Epithelial cell of proximal tubule (primary cell): Measurements from ENCODE around the gene TMEM147. TPM values are rescaled to one million over a fixed set of nuclear protein-coding genes. Genes with fewer than 3 reads are reported as not detected.

Experiments used
- DNase-seq: peaks from one replicate; pipeline ENCODE4 v3.0.0-alpha.2; 2011; ENCODE audit warnings: low read depth
- H3K4me3 ChIP-seq: 2 replicates; pipeline ENCODE4 v1.5.1; 2011; ENCODE audit warnings: low read depth, mild to moderate bottlenecking, low read length
- total RNA-seq: library from RNA; depleted of rRNA; stranded (reverse); fragments of >200 nt; gene quantifications from 2 replicates; pipeline ENCODE4 v1.2.3, GENCODE V29; 2015
- TF ChIP-seq, protein P1 (sequence below): conservative IDR thresholded peaks from 2 replicates; pipeline ENCODE4 v1.5.1; 2012; ENCODE audit warnings: low read depth, mild to moderate bottlenecking, low read length

Gene TMEM147
- total RNA-seq, 1 donor from 2014 or later, result 167 TPM

- TF ChIP-seq, protein P1, sequence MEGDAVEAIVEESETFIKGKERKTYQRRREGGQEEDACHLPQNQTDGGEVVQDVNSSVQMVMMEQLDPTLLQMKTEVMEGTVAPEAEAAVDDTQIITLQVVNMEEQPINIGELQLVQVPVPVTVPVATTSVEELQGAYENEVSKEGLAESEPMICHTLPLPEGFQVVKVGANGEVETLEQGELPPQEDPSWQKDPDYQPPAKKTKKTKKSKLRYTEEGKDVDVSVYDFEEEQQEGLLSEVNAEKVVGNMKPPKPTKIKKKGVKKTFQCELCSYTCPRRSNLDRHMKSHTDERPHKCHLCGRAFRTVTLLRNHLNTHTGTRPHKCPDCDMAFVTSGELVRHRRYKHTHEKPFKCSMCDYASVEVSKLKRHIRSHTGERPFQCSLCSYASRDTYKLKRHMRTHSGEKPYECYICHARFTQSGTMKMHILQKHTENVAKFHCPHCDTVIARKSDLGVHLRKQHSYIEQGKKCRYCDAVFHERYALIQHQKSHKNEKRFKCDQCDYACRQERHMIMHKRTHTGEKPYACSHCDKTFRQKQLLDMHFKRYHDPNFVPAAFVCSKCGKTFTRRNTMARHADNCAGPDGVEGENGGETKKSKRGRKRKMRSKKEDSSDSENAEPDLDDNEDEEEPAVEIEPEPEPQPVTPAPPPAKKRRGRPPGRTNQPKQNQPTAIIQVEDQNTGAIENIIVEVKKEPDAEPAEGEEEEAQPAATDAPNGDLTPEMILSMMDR, result no peak
- no peak for DNase-seq
- H3K4me3 ChIP-seq, result no peak overlapping the region
Measured at GRCh38 chr19:35561436-35561835, 16.0 kb downstream of the TMEM147 start.

DNA sequence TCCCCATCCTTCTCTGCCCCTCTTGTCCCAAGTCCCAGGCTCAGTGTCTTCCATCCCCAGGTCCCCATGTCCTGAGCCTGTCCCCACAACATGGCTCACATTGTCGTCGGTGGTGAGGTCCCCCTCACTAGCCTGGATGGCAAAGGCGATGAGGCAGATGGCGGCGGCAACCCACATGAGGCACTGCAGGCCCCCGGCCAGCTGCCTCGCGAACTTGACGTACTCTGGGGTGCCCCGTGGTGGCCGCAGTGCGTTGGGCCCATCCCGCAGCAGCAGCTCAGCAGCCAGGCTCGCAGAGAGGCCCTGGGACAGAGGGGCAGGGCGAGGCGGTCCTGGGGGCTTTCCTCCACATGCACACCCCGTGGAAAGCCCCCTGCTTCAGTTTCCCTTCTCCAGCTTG is 16.9 kb downstream of the TMEM147 start:
- TF ChIP-seq, protein P1, result no peak
- no peak overlapping the region for H3K4me3 ChIP-seq
- no peak for DNase-seq

GRCh38 chr19:35562776-35563175 is 17.4 kb downstream of the TMEM147 start:
- TF ChIP-seq, protein P1, result no peak

DNA sequence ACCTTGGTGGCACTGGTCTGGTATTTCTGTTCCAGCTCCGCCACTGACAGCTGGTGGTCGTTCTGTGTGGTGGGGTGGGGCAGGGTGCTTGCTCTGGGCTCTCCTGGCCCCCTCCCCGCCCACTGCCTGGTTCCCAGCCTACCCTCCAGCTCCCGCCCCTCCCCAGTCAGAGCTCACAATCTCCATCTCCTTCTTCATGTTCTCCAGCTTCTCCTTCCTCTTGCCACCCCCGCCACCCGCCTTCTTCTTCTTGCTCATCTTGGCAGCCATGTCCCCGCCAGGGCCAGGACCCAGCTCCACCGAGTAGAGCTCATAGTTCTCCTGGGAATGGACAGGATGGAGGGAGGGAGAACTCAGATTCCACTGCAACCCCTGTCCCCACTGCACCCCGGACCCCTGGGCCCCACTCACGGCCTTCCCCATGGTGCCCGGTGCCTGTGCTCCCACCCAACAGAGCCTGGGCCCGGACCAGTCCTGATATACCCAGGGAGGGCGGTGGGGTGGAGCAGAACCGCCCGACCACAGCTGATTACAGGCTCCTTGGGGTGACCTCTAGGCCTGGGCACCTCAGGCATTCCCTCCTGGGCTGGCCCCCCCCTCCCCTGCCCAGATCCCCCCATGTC is 17.9 kb downstream of the TMEM147 start, which contains the start of gene ATP4A:
Gene ATP4A, minus strand, starts transcription at position 452 of the 623 bp plus-strand sequence. Its CDS starts 29 bp downstream, at position 423.
- no peak for DNase-seq
- no peak within 1 kb of the TSS for H3K4me3 ChIP-seq
- TF ChIP-seq, protein P1, result no peak

More at GRCh38 chr19:35562776-35563175, 17.4 kb downstream of the TMEM147 start:
- DNase-seq, result no peak
- H3K4me3 ChIP-seq, result no peak overlapping the region

DNA sequence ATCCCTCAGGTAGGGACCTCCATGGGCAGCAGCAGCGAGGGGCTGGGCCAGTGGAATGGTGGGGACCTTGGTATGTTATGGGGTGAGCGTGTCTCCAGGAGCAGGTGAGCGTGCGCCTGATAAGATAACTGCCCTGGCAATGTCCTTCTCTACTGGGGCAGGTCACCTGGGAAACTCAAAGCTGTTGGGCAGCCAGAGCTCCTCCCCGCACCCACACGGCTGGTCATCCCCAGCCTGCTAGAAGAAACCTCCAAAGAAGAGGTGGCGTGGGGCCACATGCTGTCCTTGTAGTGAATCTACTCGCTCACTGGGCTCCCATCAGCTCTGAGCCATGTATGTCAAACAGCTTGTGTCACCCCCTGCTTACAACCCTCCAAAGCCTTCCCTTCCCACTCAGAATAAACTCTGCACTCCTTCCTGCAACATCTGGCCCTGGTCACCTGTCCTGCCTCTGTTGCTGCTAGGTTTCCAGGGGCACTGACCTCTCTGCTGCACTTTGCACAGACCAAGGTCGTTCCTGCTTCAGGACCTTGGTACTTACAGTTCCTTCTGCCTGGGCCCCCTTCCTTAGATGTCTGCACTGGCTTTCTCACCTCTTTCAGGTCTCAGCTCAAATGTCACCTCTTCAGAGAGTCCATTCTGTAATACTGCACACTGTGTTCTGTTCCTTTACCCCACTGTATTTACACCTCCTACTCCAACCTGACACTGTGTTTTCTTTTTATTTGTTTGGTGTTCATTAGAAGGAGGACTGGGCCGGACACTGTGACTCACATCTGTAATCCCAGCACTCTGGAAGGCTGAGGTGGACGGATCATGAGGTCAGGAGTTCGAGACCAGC is 19.8 kb downstream of the TMEM147 start:
- no peak for DNase-seq
- no peak overlapping the region for H3K4me3 ChIP-seq
- TF ChIP-seq, protein P1, result no peak

- TF ChIP-seq, protein P1, result no peak
- no peak overlapping the region for H3K4me3 ChIP-seq
- DNase-seq, result no peak
Measured at GRCh38 chr19:35566738-35567137, 21.3 kb downstream of the TMEM147 start.
